ENCODE measurements around the gene PDK2.
A peak's percentile ranks its signal among the peaks of the same experiment; 100 is the strongest.

Gene PDK2

GRCh38 chr17:50100480-50100883, 5.3 kb downstream of the PDK2 start:
- TF ChIP-seq FOXM1 (IDR thresholded peaks at IDR 0.05; ENCODE audit: borderline replicate concordance, low read depth) (no peak), USF1 (IDR thresholded peaks at IDR 0.05) (no peak), TCF12 (IDR thresholded peaks at IDR 0.05; ENCODE audit: low read depth) (no peak), CEBPB (IDR thresholded peaks at IDR 0.05) (no peak), MAX (IDR thresholded peaks at IDR 0.05) (no peak), NFIC (IDR thresholded peaks at IDR 0.05) (no peak), EP300 (IDR thresholded peaks at IDR 0.05; ENCODE audit: borderline replicate concordance) (no peak), RAD21 (IDR thresholded peaks at IDR 0.05; ENCODE audit: low read depth) (no peak), TAF1 (IDR thresholded peaks at IDR 0.05; ENCODE audit: low read depth) (no peak), CREB1 (IDR thresholded peaks at IDR 0.05; ENCODE audit: low read depth) (no peak), YY1 (IDR thresholded peaks at IDR 0.05; ENCODE audit: low read depth) (no peak), ZBTB7A (IDR thresholded peaks at IDR 0.05; ENCODE audit: low read depth) (no peak), TEAD4 (IDR thresholded peaks at IDR 0.05) (no peak), REST (IDR thresholded peaks at IDR 0.05; ENCODE audit: low read depth) (no peak), EGR1 (IDR thresholded peaks at IDR 0.05) (no peak)

GRCh38 chr17:50100921-50101345, 5.8 kb downstream of the PDK2 start:
- peak; percentile 30; the same call in 1 of the 2 replicates for TF ChIP-seq EGR1 (IDR thresholded peaks at IDR 0.05)
- TF ChIP-seq CEBPB (IDR thresholded peaks at IDR 0.05) = no peak

- no peak for TF ChIP-seq FOXM1 (IDR thresholded peaks at IDR 0.05; ENCODE audit: borderline replicate concordance, low read depth)
- TF ChIP-seq USF1 (IDR thresholded peaks at IDR 0.05) = no peak
- TF ChIP-seq CREB1 (IDR thresholded peaks at IDR 0.05; ENCODE audit: low read depth) = no peak
- no peak for TF ChIP-seq NFIC (IDR thresholded peaks at IDR 0.05)
- TF ChIP-seq TCF12 (IDR thresholded peaks at IDR 0.05; ENCODE audit: low read depth) = no peak
- peak; percentile 32; the same call in 1 of the 2 replicates for TF ChIP-seq ZBTB7A (IDR thresholded peaks at IDR 0.05; ENCODE audit: low read depth)
- no peak for TF ChIP-seq RAD21 (IDR thresholded peaks at IDR 0.05; ENCODE audit: low read depth)
- no peak for TF ChIP-seq YY1 (IDR thresholded peaks at IDR 0.05; ENCODE audit: low read depth)
- TF ChIP-seq CEBPB (IDR thresholded peaks at IDR 0.05) = no peak
- peak; percentile 56; the same call in 1 of the 2 replicates for TF ChIP-seq EGR1 (IDR thresholded peaks at IDR 0.05)
- no peak for TF ChIP-seq REST (IDR thresholded peaks at IDR 0.05; ENCODE audit: low read depth)
- TF ChIP-seq MAX (IDR thresholded peaks at IDR 0.05) = 0 out of 2 replicates have a peak, but pooled peaks have one; percentile 34
- TF ChIP-seq TEAD4 (IDR thresholded peaks at IDR 0.05) = no peak
- TF ChIP-seq EP300 (IDR thresholded peaks at IDR 0.05; ENCODE audit: borderline replicate concordance) = no peak
- TF ChIP-seq TAF1 (IDR thresholded peaks at IDR 0.05; ENCODE audit: low read depth) = no peak
Observed at GRCh38 chr17:50101346-50102163, 6.4 kb downstream of the PDK2 start.

- TF ChIP-seq USF1 (IDR thresholded peaks at IDR 0.05) (peak; percentile 93), MAX (IDR thresholded peaks at IDR 0.05) (no peak)
Observed at GRCh38 chr17:50102164-50102991, 7.2 kb downstream of the PDK2 start.

- TF ChIP-seq NFIC (IDR thresholded peaks at IDR 0.05) = no peak
- no peak for TF ChIP-seq MAX (IDR thresholded peaks at IDR 0.05)
- TF ChIP-seq ZBTB7A (IDR thresholded peaks at IDR 0.05; ENCODE audit: low read depth) = no peak
- TF ChIP-seq CEBPB (IDR thresholded peaks at IDR 0.05) = no peak
- no peak for TF ChIP-seq CREB1 (IDR thresholded peaks at IDR 0.05; ENCODE audit: low read depth)
- no peak for TF ChIP-seq TCF12 (IDR thresholded peaks at IDR 0.05; ENCODE audit: low read depth)
- TF ChIP-seq EGR1 (IDR thresholded peaks at IDR 0.05) = no peak
- TF ChIP-seq YY1 (IDR thresholded peaks at IDR 0.05; ENCODE audit: low read depth) = no peak
- TF ChIP-seq REST (IDR thresholded peaks at IDR 0.05; ENCODE audit: low read depth) = no peak
- TF ChIP-seq FOXM1 (IDR thresholded peaks at IDR 0.05; ENCODE audit: borderline replicate concordance, low read depth) = no peak
- no peak for TF ChIP-seq RAD21 (IDR thresholded peaks at IDR 0.05; ENCODE audit: low read depth)
- TF ChIP-seq TEAD4 (IDR thresholded peaks at IDR 0.05) = no peak
- TF ChIP-seq USF1 (IDR thresholded peaks at IDR 0.05) = no peak
Observed at GRCh38 chr17:50103252-50103651, 8.1 kb downstream of the PDK2 start.

Measured in Ishikawa (cell line).